ENCODE measurements around the gene IGSF9. TPM values are rescaled to one million over a fixed set of nuclear protein-coding genes. Genes with fewer than 3 reads are reported as not detected.

IGSF9 gene
- total RNA-seq, 1 donor from 2014 or later = 0.06 TPM

GRCh38 chr1:159922511-159923202 lies 22.8 kb downstream of the IGSF9 start:
- DNase-seq (ENCODE audit: extremely low read depth, low read depth, low spot score) = no peak

GRCh38 chr1:159921700-159922504 lies 23.5 kb downstream of the IGSF9 start:
- DNase-seq (ENCODE audit: extremely low read depth, low read depth, low spot score) = no peak

GRCh38 chr1:159921251-159921650 lies 24.2 kb downstream of the IGSF9 start:
- DNase-seq (ENCODE audit: extremely low read depth, low read depth, low spot score) = no peak

GRCh38 chr1:159920651-159921050 lies 24.8 kb downstream of the IGSF9 start:
- no peak for DNase-seq (ENCODE audit: extremely low read depth, low read depth, low spot score)

- DNase-seq (ENCODE audit: extremely low read depth, low read depth, low spot score) = no peak
These were observed 25.2 kb downstream of the IGSF9 start for GRCh38 chr1:159920202-159920601.

GRCh38 chr1:159919236-159919865 lies 26.1 kb downstream of the IGSF9 start:
- DNase-seq (ENCODE audit: extremely low read depth, low read depth, low spot score) = no peak

GRCh38 chr1:159918352-159919200 lies 26.8 kb downstream of the IGSF9 start:
- DNase-seq (ENCODE audit: extremely low read depth, low read depth, low spot score) = no peak

- DNase-seq (ENCODE audit: extremely low read depth, low read depth, low spot score) = no peak
These were observed 27.7 kb downstream of the IGSF9 start for GRCh38 chr1:159917533-159918351.

GRCh38 chr1:159916242-159917051 lies 29.0 kb downstream of the IGSF9 start:
- no peak for DNase-seq (ENCODE audit: extremely low read depth, low read depth, low spot score)

- no peak for DNase-seq (ENCODE audit: extremely low read depth, low read depth, low spot score)
These were observed 29.7 kb downstream of the IGSF9 start for GRCh38 chr1:159915571-159916241.

- DNase-seq (ENCODE audit: extremely low read depth, low read depth, low spot score) = no peak
These were observed 31.0 kb downstream of the IGSF9 start for GRCh38 chr1:159914252-159915018.

- no peak for DNase-seq (ENCODE audit: extremely low read depth, low read depth, low spot score)
These were observed 31.8 kb downstream of the IGSF9 start for GRCh38 chr1:159913451-159914192.

GRCh38 chr1:159911326-159912070 lies 33.9 kb downstream of the IGSF9 start:
- DNase-seq (ENCODE audit: extremely low read depth, low read depth, low spot score) = no peak

GRCh38 chr1:159908031-159908940 lies 37.1 kb downstream of the IGSF9 start:
- DNase-seq (ENCODE audit: extremely low read depth, low read depth, low spot score) = no peak

GRCh38 chr1:159906960-159907359 lies 38.5 kb downstream of the IGSF9 start:
- no peak for DNase-seq (ENCODE audit: extremely low read depth, low read depth, low spot score)

Measured in glomerular endothelial cell (primary cell).